ENCODE results near the gene VAV3. TPM values are rescaled to one million over a fixed set of nuclear protein-coding genes. Genes with fewer than 3 reads are reported as not detected.

The VAV3 gene
- total and polyA plus RNA-seq, 12 donors: 0.72 to 3.4 (median 1.9) TPM

GRCh38 chr1:107934578-107934977, 30.4 kb downstream of the VAV3 start:
- no peaks in the 10 kb centered on the region for H3K36me3 ChIP-seq
- no peaks in the 10 kb centered on the region for H3K9me3 ChIP-seq
- ATAC-seq (no peak), DNase-seq (no peak)
- intact Hi-C loops (cut with DNase I): loop anchor here in 1 of 10 donors (10.0 kb wide), 1 partner anchor 100 kb away; no protein-coding TSS in a partner anchor
- WGBS, 2 donors: 74 to 76% methylated on average over 5 of the region's 5 CpGs
- no peak overlapping the region for H3K4me3 ChIP-seq
- peak overlapping the region in 1 of 10 donors; percentile 86 for H3K27ac ChIP-seq
- no peaks in the 10 kb centered on the region for H3K27me3 ChIP-seq
- no peak for TF ChIP-seq CTCF (IDR thresholded peaks at IDR 0.05)
- H3K4me1 ChIP-seq: peaks cover 0 to 63% (median 22%) of the 10 kb centered on the region in 9 donors

- no peak for ATAC-seq
- 86 to 97% methylated on average over 1 of the region's 1 CpG for WGBS, 2 donors
- no peak for DNase-seq
- H3K27ac ChIP-seq: peak overlapping the region in 1 of 10 donors; percentile 86
- TF ChIP-seq CTCF (IDR thresholded peaks at IDR 0.05): no peak
- no peaks in the 10 kb centered on the region for H3K9me3 ChIP-seq
- H3K4me1 ChIP-seq: peaks cover 0 to 54% (median 22%) of the 10 kb centered on the region in 9 donors
- intact Hi-C loops (cut with DNase I): loop anchor here in 1 of 10 donors (10.0 kb wide), 1 partner anchor 99 kb away; no protein-coding TSS in a partner anchor
- no peaks in the 10 kb centered on the region for H3K36me3 ChIP-seq
- H3K27me3 ChIP-seq: no peaks in the 10 kb centered on the region
- no peak overlapping the region for H3K4me3 ChIP-seq
Measured at GRCh38 chr1:107933736-107934135, 31.2 kb downstream of the VAV3 start.

GRCh38 chr1:107930292-107930691, 34.7 kb downstream of the VAV3 start:
- intact Hi-C loops (cut with DNase I): loop anchor here in 1 of 10 donors (10.0 kb wide), 1 partner anchor 95 kb away; no protein-coding TSS in a partner anchor
- 98 to 99% methylated on average over 1 of the region's 1 CpG for WGBS, 2 donors
- H3K9me3 ChIP-seq: no peaks in the 10 kb centered on the region

GRCh38 chr1:107927820-107928219, 37.2 kb downstream of the VAV3 start:
- no peak overlapping the region for H3K27ac ChIP-seq

More at GRCh38 chr1:107930292-107930691, 34.7 kb downstream of the VAV3 start:
- H3K36me3 ChIP-seq: no peaks in the 10 kb centered on the region
- peaks cover 0 to 28% (median 0%) of the 10 kb centered on the region in 9 donors for H3K4me1 ChIP-seq
- ATAC-seq (no peak), DNase-seq (no peak)
- H3K4me3 ChIP-seq: no peak overlapping the region
- no peak for TF ChIP-seq CTCF (IDR thresholded peaks at IDR 0.05)
- no peak overlapping the region for H3K27ac ChIP-seq
- no peaks in the 10 kb centered on the region for H3K27me3 ChIP-seq

More at GRCh38 chr1:107927820-107928219, 37.2 kb downstream of the VAV3 start:
- Histone ChIP-seq H3K36me3 (no peaks in the 10 kb centered on the region), H3K4me1 (peaks cover 0 to 8% (median 0%) of the 10 kb centered on the region in 9 donors), H3K4me3 (no peak overlapping the region), H3K27me3 (no peaks in the 10 kb centered on the region), H3K9me3 (no peaks in the 10 kb centered on the region)
- ATAC-seq (no peak), DNase-seq (no peak)
- intact Hi-C loops (cut with DNase I): no loop called here
- no peak for TF ChIP-seq CTCF (IDR thresholded peaks at IDR 0.05)
- 92 to 94% methylated on average over 2 of the region's 2 CpGs for WGBS, 2 donors
